Tibial artery (tissue), 4 donors: Measurements from ENCODE around the gene PPP2CA.
A peak's percentile ranks its signal among the peaks of the same experiment; 100 is the strongest.

Source experiments
- DNase-seq, 2 donors: peaks; one replicate each; pipeline ENCODE4 v3.0.0-alpha.2; 2019
- H3K27ac ChIP-seq, 2 donors: fragments of 200-600 bp; sonication (generic) in 1 of 2; 1 replicate in 1 of 2; 2 replicates in 1 of 2; pipeline ENCODE4 v1.5.1; 2018 to 2019; ENCODE audit warnings: mild to moderate bottlenecking in 1 of 2
- H3K27me3 ChIP-seq, 2 donors: fragments of 200-600 bp; sonication (generic) in 1 of 2; one replicate each; pipeline versions ENCODE4 v1.5.1 to v1.6.0; 2016 to 2019
- H3K36me3 ChIP-seq, 3 donors: fragments of 200-600 bp; sonication (generic) in 2 of 3; one replicate each; pipeline ENCODE4 v1.5.1; 2016 to 2019; ENCODE audit warnings: mild to moderate bottlenecking in 2 of 3
- H3K4me1 ChIP-seq, 4 donors: fragments of 200-600 bp; sonication (generic) in 2 of 4; 1 replicate in 3 of 4; 2 replicates in 1 of 4; pipeline ENCODE4 v1.5.1; 2016 to 2019
- H3K4me3 ChIP-seq, 2 donors: fragments of 200-600 bp; sonication (generic) in 1 of 2; 1 replicate in 1 of 2; 2 replicates in 1 of 2; pipeline ENCODE4 v1.5.1; 2018 to 2019; ENCODE audit warnings: mild to moderate bottlenecking in 2 of 2
- H3K9me3 ChIP-seq, 3 donors: fragments of 200-600 bp; sonication (generic) in 1 of 3; one replicate each; pipeline ENCODE4 v1.5.1; 2016 to 2019
- intact Hi-C: fragments of 100-400 bp; cut with DNase I; formaldehyde crosslinking; loops from one replicate; pipeline ENCODE4 v1.15.0; 2023; ENCODE audit warnings: low total_unique reads
- TF ChIP-seq, protein P1 (sequence below), 2 experiments: fragments of 200-600 bp in 1 of 2; fragments of 450-650 bp in 1 of 2; IDR thresholded peaks; one replicate each; pipeline ENCODE4 v1.5.1; 2017 to 2019; ENCODE audit warnings: antibody characterized with exemption in 2 of 2, mild to moderate bottlenecking in 1 of 2, moderate library complexity in 1 of 2

PPP2CA gene

DNA sequence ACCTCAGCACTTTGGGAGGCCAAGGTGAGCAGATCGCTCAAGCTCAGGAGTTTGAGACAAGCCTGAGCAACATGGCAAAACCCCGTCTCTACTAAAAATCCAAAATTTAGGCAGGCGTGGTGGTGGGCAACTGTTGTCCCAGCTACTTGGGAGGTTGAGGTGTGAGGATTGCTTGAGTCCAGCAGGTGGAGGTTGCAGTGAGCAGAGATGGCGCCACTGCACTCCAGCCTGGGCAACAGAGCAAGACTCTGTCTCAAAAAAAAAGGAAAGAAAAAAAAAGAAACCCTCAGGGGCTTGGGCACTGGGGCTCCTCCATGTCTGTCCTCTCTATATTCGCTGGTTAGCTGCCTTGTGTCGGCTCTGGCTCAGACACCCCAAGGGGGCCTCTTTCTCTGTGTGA, 10.9 kb upstream of the PPP2CA start:
- DNase-seq = no peak
- H3K4me1 ChIP-seq = peaks cover 0 to 13% (median 4%) of the 10 kb centered on the region in 4 donors
- no peaks in the 10 kb centered on the region for H3K9me3 ChIP-seq
- intact Hi-C loops = no loop called here
- H3K4me3 ChIP-seq = no peak overlapping the region
- no peaks in the 10 kb centered on the region for H3K36me3 ChIP-seq
- TF ChIP-seq, protein P1, sequence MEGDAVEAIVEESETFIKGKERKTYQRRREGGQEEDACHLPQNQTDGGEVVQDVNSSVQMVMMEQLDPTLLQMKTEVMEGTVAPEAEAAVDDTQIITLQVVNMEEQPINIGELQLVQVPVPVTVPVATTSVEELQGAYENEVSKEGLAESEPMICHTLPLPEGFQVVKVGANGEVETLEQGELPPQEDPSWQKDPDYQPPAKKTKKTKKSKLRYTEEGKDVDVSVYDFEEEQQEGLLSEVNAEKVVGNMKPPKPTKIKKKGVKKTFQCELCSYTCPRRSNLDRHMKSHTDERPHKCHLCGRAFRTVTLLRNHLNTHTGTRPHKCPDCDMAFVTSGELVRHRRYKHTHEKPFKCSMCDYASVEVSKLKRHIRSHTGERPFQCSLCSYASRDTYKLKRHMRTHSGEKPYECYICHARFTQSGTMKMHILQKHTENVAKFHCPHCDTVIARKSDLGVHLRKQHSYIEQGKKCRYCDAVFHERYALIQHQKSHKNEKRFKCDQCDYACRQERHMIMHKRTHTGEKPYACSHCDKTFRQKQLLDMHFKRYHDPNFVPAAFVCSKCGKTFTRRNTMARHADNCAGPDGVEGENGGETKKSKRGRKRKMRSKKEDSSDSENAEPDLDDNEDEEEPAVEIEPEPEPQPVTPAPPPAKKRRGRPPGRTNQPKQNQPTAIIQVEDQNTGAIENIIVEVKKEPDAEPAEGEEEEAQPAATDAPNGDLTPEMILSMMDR (IDR thresholded peaks at IDR 0.05) = no peak
- no peaks in the 10 kb centered on the region for H3K27me3 ChIP-seq
- H3K27ac ChIP-seq = no peak overlapping the region

DNA sequence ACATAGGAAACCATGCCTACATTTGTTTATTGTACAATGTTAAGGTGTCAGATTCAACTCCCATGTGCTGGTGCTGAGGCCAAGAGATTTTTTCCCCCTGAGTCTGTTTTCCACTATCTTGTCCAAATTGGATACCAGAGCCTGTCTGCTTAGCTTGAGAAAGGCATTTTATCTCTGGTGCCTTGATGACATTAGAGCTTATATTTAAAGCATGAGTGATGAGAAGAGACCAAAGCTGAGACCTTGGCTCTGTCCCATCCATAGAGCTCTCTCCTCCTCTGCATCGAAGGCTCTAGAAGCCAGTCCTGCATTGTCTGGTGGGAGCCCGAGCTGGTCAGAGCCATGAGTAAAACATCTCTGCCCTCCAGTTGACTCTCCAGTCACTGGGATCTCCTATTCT, 10.4 kb upstream of the PPP2CA start:
- Histone ChIP-seq H3K27ac (no peak overlapping the region), H3K9me3 (no peaks in the 10 kb centered on the region), H3K4me1 (peaks cover 0 to 13% (median 4%) of the 10 kb centered on the region in 4 donors), H3K4me3 (no peak overlapping the region), H3K36me3 (no peaks in the 10 kb centered on the region), H3K27me3 (no peaks in the 10 kb centered on the region)
- intact Hi-C loops = no loop called here
- TF ChIP-seq, protein P1 (IDR thresholded peaks at IDR 0.05) = no peak
- no peak for DNase-seq

DNA sequence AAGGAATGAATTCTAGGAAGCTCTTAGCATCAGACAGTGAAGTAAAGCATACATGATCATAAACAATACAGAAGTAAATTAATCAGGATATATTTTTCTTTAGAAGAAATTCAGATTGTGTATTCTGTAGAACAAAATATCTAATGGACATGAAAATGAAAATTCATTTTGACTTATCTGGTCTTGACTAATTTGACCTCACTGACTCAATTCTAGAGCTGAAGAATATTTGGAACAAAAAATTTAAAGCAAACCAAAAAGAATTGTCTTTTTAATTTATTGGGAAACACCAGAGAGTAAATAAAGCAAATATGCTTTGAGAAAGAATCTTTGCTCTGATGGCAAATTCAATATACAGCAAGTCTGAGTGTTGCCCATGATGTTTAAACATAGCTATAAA, 2.8 kb upstream of the PPP2CA start:
- Histone ChIP-seq H3K4me1 (peaks cover 0 to 19% (median 7%) of the 10 kb centered on the region in 4 donors), H3K9me3 (no peaks in the 10 kb centered on the region), H3K27ac (no peak overlapping the region), H3K4me3 (no peak overlapping the region), H3K27me3 (no peaks in the 10 kb centered on the region), H3K36me3 (no peaks in the 10 kb centered on the region)
- DNase-seq = no peak
- intact Hi-C loops = loop anchor here (10.0 kb wide), 1 partner anchor 296 kb away; the partner anchor contains the start of gene JADE2
- TF ChIP-seq, protein P1 (IDR thresholded peaks at IDR 0.05) = no peak

DNA sequence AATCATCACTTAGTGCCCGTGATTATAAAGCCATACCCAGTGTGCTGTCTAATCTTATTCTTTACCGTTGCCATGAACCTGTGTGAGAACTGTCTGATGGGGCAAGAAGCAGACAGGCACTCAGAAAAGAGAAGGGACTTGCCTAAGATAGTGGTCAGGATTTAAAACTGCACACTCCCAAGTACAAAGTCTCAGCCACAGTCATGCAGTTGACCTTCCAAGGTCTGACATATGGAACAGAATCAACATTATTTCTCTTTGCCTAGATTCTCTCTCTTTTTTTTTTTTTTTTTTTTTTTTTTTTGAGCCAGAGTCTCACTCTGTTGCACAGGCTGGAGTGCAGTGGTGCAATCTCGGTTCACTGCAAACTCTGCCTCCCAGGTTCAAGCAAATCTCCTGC, 1.9 kb upstream of the PPP2CA start:
- Histone ChIP-seq H3K36me3 (no peaks in the 10 kb centered on the region), H3K9me3 (no peaks in the 10 kb centered on the region), H3K4me1 (peaks cover 0 to 28% (median 9%) of the 10 kb centered on the region in 4 donors), H3K27ac (no peak overlapping the region), H3K4me3 (no peak overlapping the region), H3K27me3 (no peaks in the 10 kb centered on the region)
- TF ChIP-seq, protein P1 (IDR thresholded peaks at IDR 0.05) = no peak
- intact Hi-C loops = loop anchor here (10.0 kb wide), 1 partner anchor 297 kb away; the partner anchor contains the start of gene JADE2
- no peak for DNase-seq

DNA sequence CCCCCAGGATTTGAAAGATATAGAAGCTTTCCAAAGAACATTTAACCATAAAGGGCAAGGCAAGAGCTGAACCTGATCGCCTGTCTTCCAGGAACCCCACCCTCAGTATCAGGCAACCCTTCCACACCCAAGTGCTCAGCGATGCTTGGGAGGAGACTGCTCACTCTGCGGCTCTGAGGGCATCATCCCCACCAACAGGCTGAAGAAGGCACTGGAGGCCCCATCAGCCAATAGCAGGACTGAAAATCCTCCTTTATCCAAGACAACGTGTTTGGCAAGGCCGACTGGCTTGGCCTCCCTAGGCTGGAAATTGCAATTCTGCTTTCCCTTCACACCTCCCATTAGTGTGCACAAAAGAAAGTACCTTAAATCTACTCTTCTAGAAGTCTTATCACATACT, 1.4 kb upstream of the PPP2CA start:
- TF ChIP-seq, protein P1 (IDR thresholded peaks at IDR 0.05) = no peak
- Histone ChIP-seq H3K4me1 (peaks cover 0 to 33% (median 11%) of the 10 kb centered on the region in 4 donors), H3K4me3 (peak overlapping the region; percentile 93 to 94), H3K27ac (peak overlapping the region in 1 of 2 donors; percentile 99), H3K27me3 (no peaks in the 10 kb centered on the region), H3K36me3 (no peaks in the 10 kb centered on the region), H3K9me3 (no peaks in the 10 kb centered on the region)
- no peak for DNase-seq
- intact Hi-C loops = loop anchor here (10.0 kb wide), 1 partner anchor 298 kb away; the partner anchor contains the start of gene JADE2
